ENCODE results near the gene DUSP11.
"Not testable (repeated sequence)": the region's sequence is repeated elsewhere in the genome, so short reads cannot be mapped to it uniquely, and the experiment has no call there.

DUSP11 gene

GRCh38 chr2:73718851-73719621 is 60.9 kb downstream of the DUSP11 start:
- in situ Hi-C loops (cut with MboI; ENCODE audit: low sequenced_read_pairs), result no loop called here

- in situ Hi-C loops (cut with MboI; ENCODE audit: low sequenced_read_pairs), result no loop called here
Measured at GRCh38 chr2:73718421-73718820, 61.5 kb downstream of the DUSP11 start.

- in situ Hi-C loops (cut with MboI; ENCODE audit: low sequenced_read_pairs), result not testable (repeated sequence)
Measured at GRCh38 chr2:73717695-73718094, 62.2 kb downstream of the DUSP11 start.

GRCh38 chr2:73717251-73717606 is 62.7 kb downstream of the DUSP11 start:
- in situ Hi-C loops (cut with MboI; ENCODE audit: low sequenced_read_pairs), result no loop called here

- in situ Hi-C loops (cut with MboI; ENCODE audit: low sequenced_read_pairs), result no loop called here
Measured at GRCh38 chr2:73716543-73717250, 63.2 kb downstream of the DUSP11 start.

GRCh38 chr2:73714091-73714490 is 65.8 kb downstream of the DUSP11 start:
- in situ Hi-C loops (cut with MboI; ENCODE audit: low sequenced_read_pairs), result no loop called here
